SK-N-SH treated with all-trans-retinoic acid at 6 μM for 48 hours (cell line): ENCODE measurements around the gene F8.

Experiments
- ARNTL ChIP-seq: fragments of 450-650 bp; formaldehyde crosslinking; IDR thresholded peaks from 2 replicates; pipeline ENCODE4 v1.5.0; 2020; ENCODE audit warnings: low read depth, mild to moderate bottlenecking, moderate library complexity, borderline replicate concordance
- PATZ1 ChIP-seq: fragments of 250-450 bp; sonication (Bioruptor Pico); IDR thresholded peaks from 2 replicates; pipeline ENCODE4 v1.8.0; 2020; ENCODE audit warnings: mild to moderate bottlenecking, moderate library complexity, borderline replicate concordance
- RARB ChIP-seq: fragments of 250-450 bp; sonication (Bioruptor Pico); IDR thresholded peaks from 2 replicates; pipeline ENCODE4 v1.8.0; 2021; ENCODE audit warnings: mild to moderate bottlenecking, moderate library complexity
- TCF4 ChIP-seq: fragments of 250-450 bp; sonication (Bioruptor Pico); IDR thresholded peaks from 2 replicates; pipeline ENCODE4 v1.8.0; 2021; ENCODE audit warnings: mild to moderate bottlenecking, moderate library complexity, borderline replicate concordance
- ZFP3 ChIP-seq: fragments of 250-450 bp; sonication (Bioruptor Pico); IDR thresholded peaks from 2 replicates; pipeline ENCODE4 v1.5.0; 2020; ENCODE audit warnings: mild to moderate bottlenecking, moderate library complexity
- ZNF8 ChIP-seq: fragments of 450-650 bp; formaldehyde crosslinking; IDR thresholded peaks from 2 replicates; pipeline ENCODE4 v1.5.0; 2020; ENCODE audit warnings: mild to moderate bottlenecking, moderate library complexity

GRCh38 chrX:154827194-154828015, 195.1 kb downstream of the F8 start:
- TF ChIP-seq PATZ1 (CRISPR knock-in tag) (no peak), RARB (no peak), ARNTL (no peak), ZNF8 (CRISPR knock-in tag) (no peak), ZFP3 (CRISPR knock-in tag) (no peak), TCF4 (CRISPR knock-in tag) (no peak)
